Bone marrow (tissue), 2 donors: ENCODE measurements around the gene LHX4.

Experiments
- DNase-seq, 2 donors: peaks; one replicate each; lab custom pipeline; 2025; lab: John Stamatoyannopoulos, UW

Gene LHX4

GRCh38 chr1:180229483-180230415, at the start of gene LHX4:
LHX4 (plus strand) TSS chr1:180230264; CDS start chr1:180230530, 266 bp downstream.
- DNase-seq, result peak in 1 of 2 donors; percentile 71

DNA sequence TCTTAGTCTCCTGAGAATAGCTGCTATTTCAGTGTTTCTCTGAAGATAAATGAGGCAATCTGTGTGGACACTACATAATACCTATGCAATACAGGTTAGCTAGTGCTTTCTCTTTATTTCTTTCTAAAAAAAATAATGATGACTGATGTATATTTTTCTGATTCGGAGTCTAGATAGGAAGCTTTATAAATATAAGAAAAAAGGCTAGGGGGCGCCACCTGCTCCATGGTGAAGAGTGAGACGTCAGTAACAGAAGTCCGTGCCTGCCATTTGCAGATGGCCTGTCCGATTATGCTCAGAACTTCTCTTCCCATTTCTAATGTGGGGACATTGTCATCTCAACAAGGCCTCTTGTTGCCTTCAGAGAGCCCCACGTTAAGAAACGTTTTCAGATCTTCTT, 49.0 kb upstream of the LHX4 start:
- no peak for DNase-seq

DNA sequence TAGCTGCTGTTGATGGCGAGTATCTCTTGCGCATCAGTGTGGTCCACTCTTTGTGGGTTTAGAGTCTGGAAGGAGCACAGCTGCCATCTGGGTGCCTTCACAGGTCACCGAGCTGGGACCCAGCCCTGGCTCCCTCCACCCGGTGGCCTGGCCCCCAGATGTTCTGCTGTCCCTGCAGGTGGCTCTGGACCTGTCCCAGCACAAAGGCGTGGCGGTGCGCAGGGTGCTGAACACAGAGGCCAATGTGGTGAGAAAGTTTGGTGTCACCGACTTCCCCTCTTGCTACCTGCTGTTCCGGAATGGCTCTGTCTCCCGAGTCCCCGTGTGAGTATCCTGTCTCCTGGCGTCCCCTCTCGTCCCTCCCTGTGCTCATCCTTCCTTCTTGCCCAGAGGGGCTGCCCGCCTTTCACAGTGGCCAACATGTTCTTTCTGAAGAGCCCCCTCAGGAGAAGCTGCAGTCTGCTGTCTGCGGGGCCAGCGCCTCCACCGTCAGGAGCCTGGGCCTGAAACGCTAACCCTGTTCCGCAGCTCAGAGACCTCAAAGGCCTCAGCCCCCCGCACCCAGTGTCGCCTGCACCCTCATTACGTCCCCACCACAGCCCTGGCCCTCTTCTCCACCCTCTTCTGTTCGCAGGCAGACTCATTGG, 47.9 kb upstream of the LHX4 start:
- DNase-seq, result no peak

- DNase-seq, result no peak
These were observed 47.3 kb upstream of the LHX4 start for GRCh38 chr1:180182643-180183311.

DNA sequence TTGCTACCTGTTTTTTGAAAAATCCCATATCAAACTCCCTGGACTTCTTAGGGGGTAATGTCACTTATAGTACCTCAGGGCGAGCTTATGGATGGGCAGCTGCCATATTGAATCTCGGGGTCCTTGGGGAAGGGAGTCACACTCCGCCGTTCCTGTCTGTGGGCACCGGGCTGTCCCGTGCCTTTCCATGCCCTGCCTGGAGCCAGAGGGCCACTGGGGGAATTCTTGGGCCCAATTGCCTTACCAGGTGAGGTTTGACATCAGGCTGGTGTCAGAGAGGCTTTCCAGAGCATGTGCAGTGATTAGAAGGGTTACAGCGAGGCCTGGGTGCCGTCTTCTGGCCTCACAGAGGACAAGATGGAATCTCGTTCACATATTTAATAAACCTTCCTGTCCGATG, 46.6 kb upstream of the LHX4 start:
- no peak for DNase-seq

DNA sequence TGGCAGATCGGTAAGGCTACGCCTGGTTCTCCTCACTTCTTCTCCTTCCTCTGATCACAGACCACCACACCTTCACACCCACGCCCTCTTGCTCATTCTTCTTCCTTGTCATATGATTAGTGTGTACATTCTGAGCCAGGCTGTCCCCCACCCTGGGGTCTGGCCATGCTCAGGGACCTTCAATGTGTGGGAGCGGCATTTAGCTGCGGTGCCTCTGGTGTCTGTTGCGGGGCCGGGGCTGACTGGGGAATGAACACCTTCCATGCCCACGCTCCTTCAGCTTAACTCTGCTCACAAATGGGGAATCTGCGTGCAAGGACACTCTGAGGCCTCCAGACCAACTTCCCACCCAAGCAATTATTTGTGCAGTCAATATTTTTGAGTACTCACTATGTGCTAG, 46.0 kb upstream of the LHX4 start:
- no peak for DNase-seq

DNA sequence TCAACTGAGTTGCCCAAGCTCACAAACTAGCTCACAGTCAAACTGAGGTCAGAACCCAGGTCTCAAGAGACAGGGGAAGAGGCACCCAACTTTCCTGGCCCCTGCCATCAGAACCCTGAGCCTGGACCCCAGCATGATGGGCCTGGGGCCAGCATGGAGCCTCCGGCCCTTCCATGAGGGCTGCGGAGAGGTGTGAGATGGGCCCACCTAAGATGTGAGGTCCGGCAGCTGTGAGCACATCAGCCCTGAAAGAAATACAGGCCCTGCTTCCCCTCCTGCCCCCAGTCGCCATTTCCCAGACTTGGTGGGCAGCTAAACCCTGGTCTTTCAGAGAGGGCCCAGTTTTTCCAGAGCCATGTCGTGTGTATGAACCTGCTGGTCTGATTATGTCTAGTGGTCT, 44.8 kb upstream of the LHX4 start:
- DNase-seq, result no peak

- DNase-seq, result no peak
These were observed 44.0 kb upstream of the LHX4 start for GRCh38 chr1:180185971-180186645.

DNA sequence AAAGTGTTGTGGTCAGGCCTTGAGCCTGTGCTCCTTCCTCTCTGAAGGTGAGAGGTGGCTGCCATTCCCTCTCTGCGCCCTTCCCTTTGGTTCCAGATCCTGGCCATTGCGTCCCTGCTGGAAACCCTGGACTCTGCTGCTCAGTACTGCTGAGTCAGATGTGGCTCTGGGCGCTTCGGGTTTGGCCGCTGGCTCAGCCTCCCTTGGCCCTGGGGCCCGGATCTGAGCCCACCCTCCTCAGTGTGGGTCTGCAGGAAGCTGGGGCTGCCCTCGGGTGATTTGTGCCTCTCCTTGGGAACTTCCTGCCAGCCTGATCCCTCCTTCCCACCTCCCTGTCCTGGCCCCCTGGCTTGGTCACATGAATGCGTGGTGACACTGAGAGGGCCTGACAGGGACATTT, 43.2 kb upstream of the LHX4 start:
- DNase-seq, result no peak

DNA sequence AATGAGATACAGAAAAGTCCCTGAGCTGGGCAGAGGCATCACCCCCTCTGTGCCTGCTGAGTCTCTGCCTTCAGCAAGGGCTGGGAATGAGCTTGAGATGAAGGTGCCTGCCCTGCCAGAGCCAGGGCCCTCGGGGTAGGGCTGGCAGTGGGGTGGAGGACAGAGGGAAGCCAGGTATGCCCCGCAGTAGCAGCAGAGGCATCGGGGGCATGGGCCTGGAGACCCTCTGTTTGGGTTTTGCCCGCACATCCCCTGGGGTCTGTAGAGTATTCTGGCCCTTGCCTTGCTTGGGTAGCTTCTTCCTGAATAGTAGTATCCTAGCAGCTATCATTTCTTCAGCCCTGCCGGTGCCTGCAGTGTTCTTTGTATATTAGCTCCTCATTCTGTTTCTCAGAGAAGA, 42.4 kb upstream of the LHX4 start:
- DNase-seq, result no peak

- DNase-seq, result no peak
These were observed 42.0 kb upstream of the LHX4 start for GRCh38 chr1:180188091-180188506.

DNA sequence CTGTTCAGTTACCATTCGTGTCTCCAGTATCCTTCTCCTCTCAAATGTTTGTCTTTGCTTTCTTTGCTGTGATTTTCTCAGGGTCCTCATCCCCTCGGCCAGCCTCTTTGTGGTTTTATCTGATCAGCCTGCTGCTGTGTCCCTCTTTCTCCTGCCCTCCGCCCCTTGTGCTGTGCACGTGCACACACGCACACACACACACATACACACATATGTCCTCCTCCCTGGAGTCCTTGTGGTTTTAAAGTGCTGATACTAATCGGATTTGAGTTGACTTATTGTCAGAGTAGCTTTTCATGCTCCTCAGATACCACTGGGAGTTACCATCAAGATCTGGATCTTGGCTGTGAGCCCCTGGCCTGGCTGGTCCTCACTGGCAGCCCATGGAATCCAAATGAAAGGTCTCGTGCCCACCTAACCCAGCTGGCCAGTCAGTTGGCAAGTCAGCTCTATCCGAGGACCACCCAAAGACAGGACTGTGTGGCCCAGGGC, 41.3 kb upstream of the LHX4 start:
- DNase-seq, result no peak

- no peak for DNase-seq
These were observed 40.0 kb upstream of the LHX4 start for GRCh38 chr1:180190091-180190490.

- DNase-seq, result no peak
These were observed 37.9 kb upstream of the LHX4 start for GRCh38 chr1:180192172-180192571.

DNA sequence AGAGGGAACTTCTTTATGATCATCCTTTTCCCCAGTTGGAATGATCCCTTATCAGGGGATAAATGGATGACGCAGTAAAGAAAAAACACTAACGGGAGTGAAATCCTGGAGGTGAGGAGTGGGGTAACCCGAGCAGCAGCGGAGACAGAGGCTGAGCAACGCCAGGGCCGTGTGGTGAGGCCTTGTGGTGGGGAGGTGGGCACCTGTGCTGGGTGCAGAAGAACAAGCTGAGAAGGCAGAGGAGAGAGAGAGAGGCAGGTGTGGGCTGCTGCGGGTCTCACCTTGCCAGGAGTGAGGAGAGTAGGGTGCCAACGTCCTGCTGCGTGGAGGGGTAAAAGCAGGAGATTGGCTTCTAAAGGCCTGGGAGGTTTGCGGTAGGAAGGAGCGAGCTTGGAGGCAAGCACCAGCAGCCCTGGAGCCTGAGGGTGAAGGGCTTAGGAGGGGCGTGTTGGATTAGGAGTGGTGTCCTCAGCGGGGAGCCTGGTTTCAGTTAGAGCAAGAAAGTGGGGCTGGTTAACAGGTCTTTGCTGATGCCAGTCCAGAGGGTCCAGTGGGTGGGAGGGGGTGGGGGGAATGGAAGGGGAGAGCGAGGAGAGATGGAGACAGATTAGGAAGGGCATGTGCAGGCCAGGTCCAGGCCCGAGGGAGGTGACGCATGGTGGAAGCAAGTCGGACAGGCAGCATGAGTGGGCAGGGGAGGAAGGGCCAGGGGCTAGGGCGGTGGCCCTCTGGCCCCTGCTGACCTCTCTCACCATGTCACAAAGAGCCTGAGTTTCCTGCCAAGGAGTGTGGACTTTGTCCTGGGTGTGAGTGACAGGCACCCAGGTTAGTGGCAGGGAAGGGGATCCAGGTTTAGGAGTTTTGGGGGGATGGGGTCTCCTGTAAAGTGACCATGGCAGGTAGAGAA, 36.7 kb upstream of the LHX4 start:
- DNase-seq, result no peak

- DNase-seq, result no peak
These were observed 36.0 kb upstream of the LHX4 start for GRCh38 chr1:180194048-180194425.

GRCh38 chr1:180194546-180195207, 35.4 kb upstream of the LHX4 start:
- no peak for DNase-seq

- no peak for DNase-seq
These were observed 34.7 kb upstream of the LHX4 start for GRCh38 chr1:180195401-180195800.

DNA sequence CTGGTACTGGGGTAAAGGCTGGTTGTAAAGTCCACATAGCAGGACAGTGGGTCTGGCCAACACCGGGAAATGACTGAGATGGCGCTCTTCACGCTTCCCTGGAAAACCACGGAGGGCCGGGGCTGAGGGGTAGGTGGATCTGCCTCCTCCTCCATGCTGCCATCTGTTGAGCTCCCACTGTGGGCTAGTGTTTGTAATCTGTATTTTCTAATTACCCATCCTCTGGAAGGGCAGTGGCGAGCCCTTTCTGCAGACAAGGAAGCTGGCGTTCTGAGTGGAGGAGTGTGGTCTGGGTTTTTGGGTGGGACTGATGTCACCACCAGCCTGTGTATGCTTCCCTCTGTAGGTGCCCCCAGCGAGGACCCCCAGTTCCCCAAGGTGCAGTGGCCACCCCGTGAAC, 34.1 kb upstream of the LHX4 start:
- DNase-seq, result no peak

DNA sequence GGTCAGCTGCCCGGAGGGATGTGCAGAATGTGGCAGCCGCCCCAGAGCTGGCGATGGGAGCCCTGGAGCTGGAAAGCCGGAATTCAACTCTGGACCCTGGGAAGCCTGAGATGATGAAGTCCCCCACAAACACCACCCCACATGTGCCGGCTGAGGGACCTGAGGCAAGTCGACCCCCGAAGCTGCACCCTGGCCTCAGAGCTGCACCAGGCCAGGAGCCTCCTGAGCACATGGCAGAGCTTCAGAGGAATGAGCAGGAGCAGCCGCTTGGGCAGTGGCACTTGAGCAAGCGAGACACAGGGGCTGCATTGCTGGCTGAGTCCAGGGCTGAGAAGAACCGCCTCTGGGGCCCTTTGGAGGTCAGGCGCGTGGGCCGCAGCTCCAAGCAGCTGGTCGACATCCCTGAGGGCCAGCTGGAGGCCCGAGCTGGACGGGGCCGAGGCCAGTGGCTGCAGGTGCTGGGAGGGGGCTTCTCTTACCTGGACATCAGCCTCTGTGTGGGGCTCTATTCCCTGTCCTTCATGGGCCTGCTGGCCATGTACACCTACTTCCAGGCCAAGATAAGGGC, 33.5 kb upstream of the LHX4 start:
- DNase-seq, result no peak
